ENCODE data around the gene CAMSAP1.

The CAMSAP1 gene

GRCh38 chr9:135890190-135891026 is 16.9 kb downstream of the CAMSAP1 start:
- Histone ChIP-seq H3K27me3 (no peaks in the 10 kb centered on the region), H3K27ac (no peak overlapping the region), H3K4me1 (ENCODE audit: control insufficient read depth in 1 of 2, insufficient read depth in 1 of 2, low read depth in 1 of 2, low read length in 1 of 2) (peaks cover 17 to 22% of the 10 kb centered on the region in 2 experiments), H3K9me3 (no peaks in the 10 kb centered on the region), H3K36me3 (no peaks in the 10 kb centered on the region), H3K4me3 (ENCODE audit: low read depth in 1 of 2, low read length in 1 of 2) (no peak overlapping the region)
- no peak for TF ChIP-seq CTCF (IDR thresholded peaks at IDR 0.05)

DNA sequence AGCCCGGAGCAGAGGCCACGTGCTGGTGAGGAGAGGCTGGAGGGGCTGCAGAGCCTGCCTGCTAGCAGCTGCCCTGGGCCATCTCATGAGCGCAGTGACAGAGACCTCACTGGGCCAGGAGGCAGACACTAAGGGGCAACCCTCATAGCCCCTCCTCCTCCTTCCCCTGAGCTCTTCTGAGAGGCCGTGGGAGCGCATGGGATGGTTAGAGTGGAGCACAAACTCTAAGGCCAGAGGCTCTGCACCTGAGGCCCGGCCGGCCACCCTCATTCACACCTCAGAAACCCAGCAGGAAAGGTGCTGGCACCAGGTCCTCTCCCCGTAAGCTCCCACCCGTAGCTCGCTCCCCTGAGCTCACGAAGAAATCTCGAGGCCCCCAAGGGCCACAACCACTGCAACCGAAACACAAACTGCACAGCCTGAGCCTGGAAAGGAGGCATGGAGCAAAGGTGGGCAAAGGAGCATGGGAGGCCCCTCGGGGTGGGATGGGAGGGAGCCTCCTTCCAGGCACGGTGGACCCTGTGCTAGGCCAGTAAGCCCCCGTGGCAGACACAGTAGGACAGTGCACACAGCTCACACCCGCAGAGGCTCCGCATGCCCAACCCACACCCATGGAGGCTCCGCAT is 17.7 kb downstream of the CAMSAP1 start:
- no peak overlapping the region for H3K4me3 ChIP-seq (ENCODE audit: low read depth in 1 of 2, low read length in 1 of 2)
- H3K27ac ChIP-seq = no peak overlapping the region
- H3K4me1 ChIP-seq (ENCODE audit: control insufficient read depth in 1 of 2, insufficient read depth in 1 of 2, low read depth in 1 of 2, low read length in 1 of 2) = peaks cover 17 to 22% of the 10 kb centered on the region in 2 experiments

DNA sequence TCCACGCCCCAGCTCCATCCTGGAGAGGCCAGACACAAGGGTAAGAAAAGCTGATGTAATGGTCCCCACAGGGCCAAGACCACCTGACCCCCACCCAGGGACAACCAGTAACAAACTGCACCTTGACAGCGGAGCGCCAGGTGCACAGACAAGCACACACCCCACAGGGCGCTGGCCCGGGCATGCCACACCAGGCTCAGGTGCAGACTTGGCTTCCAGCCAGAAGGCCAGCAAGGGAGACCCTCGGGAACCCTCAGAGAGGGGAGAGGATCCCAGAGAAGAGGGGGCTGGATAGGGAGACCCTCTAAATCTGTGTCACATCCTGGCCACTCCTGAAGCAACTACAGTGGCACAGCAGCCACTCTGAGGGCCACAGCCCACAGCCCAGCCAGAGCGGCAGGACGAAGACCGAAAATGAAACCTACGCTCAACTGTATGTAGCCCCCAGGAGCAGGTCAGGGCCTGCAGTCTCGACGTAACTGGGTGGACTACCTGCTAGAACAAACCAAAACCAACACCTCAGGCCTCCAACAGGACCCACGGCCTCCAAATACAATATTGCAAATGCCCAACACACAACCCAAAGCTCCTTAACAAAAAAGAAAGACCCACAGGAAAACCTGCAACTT is 18.5 kb downstream of the CAMSAP1 start:
- Histone ChIP-seq H3K4me1 (ENCODE audit: control insufficient read depth in 1 of 2, insufficient read depth in 1 of 2, low read depth in 1 of 2, low read length in 1 of 2) (peaks cover 17 to 22% of the 10 kb centered on the region in 2 experiments), H3K27ac (no peak overlapping the region), H3K9me3 (no peaks in the 10 kb centered on the region), H3K36me3 (no peaks in the 10 kb centered on the region), H3K27me3 (no peaks in the 10 kb centered on the region), H3K4me3 (ENCODE audit: low read depth in 1 of 2, low read length in 1 of 2) (no peak overlapping the region)
- TF ChIP-seq CTCF (IDR thresholded peaks at IDR 0.05) = no peak

More for the DNA sequence above, 17.7 kb downstream of the CAMSAP1 start:
- Histone ChIP-seq H3K9me3 (no peaks in the 10 kb centered on the region), H3K36me3 (no peaks in the 10 kb centered on the region), H3K27me3 (no peaks in the 10 kb centered on the region)
- TF ChIP-seq CTCF (IDR thresholded peaks at IDR 0.05) = no peak

GRCh38 chr9:135888126-135888765 is 19.1 kb downstream of the CAMSAP1 start:
- Histone ChIP-seq H3K4me3 (ENCODE audit: low read depth in 1 of 2, low read length in 1 of 2) (no peak overlapping the region), H3K4me1 (ENCODE audit: control insufficient read depth in 1 of 2, insufficient read depth in 1 of 2, low read depth in 1 of 2, low read length in 1 of 2) (peaks cover 17 to 22% of the 10 kb centered on the region in 2 experiments), H3K27ac (peak overlapping the region; percentile 50)

More at GRCh38 chr9:135888126-135888765, 19.1 kb downstream of the CAMSAP1 start:
- Histone ChIP-seq H3K9me3 (no peaks in the 10 kb centered on the region), H3K27me3 (no peaks in the 10 kb centered on the region), H3K36me3 (no peaks in the 10 kb centered on the region)
- TF ChIP-seq CTCF (IDR thresholded peaks at IDR 0.05) = no peak
